ENCODE data around the gene MYO1E.
"Not testable (repeated sequence)": the region's sequence is repeated elsewhere in the genome, so short reads cannot be mapped to it uniquely, and the experiment has no call there.

The MYO1E gene

DNA sequence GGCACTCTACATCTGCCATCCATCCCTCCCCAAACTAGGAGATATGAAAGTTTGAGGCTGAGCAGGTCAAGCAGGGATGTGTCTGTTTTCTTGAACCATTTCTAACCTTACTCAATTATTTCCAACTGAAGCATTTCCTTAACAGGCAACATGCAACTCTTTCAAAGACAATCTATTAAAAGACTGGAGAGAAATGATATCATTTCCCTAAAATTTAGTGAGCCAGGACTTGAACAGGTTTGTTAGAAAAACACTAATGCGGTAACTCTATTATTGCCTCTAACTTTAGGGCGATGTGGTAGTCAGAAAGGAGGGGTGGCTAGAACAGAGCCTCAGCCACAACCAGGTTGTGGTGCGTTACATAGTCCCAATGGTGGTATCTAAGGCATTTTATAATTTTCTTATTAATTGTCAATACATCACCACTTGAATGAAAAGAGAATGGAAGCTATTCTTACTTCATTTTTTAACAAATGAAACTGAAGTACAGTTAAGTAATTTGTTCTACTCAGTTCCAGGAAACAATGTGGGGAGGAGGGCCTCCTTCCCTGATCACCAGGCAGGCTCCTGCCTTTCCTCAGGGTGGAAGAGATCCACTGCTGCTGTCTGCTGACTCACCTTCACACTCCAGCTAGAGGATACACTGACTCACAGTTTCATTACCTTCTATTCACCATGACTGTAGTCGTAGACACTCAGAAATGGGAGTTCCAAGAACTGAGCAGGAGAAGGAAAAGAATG is 22.8 kb downstream of the MYO1E start:
- peak in 1 of 5 donors; percentile 52 for DNase-seq

- DNase-seq: no peak
These were observed 24.8 kb downstream of the MYO1E start for GRCh38 chr15:59347915-59348314.

DNA sequence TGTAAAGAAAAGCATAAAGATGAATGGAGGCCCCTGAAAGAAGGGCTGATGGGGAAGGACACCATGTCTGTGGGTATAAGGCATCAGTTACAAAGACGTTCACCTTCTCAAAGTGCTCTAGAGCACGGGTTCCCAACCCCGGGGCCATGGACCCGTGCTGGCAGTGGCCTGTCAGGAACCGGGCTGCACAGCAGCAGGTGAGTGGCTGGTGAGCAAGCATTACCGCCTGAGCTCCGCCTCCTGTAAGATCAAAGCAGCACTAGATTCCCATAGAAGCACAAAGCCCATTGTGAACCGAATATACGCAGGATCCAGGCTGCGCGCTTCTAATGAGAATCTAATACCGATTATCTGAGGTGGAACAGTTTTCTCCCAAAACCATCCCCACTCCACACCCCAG is 25.7 kb downstream of the MYO1E start:
- no peak for DNase-seq

- no peak for DNase-seq
These were observed 27.3 kb downstream of the MYO1E start for GRCh38 chr15:59345326-59345725.

DNA sequence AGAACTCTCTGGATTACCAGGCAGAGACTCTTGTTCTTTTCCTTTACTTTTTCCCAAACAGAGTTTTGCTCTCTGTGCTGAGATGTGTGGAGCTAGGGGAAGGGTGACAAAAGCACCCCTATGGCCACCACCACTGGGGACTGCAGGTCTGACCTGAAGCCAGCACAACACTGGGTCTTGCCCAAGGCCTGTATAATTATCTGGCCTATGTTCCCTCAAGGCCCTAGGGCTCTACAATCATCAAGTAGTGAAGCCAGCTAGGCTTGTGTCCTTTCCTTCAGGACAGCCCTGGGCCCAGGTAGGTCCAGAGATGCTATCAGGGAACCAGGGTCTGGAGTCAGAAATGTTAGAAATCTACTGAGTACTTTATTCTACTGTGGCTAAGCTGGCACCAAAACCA is 28.4 kb downstream of the MYO1E start:
- no peak for DNase-seq

DNA sequence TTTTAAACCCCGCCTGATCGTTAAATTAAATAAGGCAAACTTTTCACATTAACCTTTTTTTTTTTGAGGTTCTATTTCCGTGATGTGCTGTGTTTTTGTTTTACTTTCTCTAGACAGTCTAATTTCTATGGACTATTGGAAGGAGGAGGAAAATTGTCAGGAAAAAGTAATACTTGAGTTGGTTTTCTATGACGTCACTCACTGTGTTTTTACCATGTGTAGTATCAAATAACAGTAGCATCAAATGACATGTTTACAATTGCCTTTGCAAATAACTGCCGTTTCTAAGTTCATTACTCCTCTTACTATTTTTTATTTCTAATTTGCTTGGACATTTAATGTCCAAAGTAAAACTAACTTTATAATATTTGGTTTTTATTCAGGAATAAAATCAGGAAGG is 32.3 kb downstream of the MYO1E start:
- DNase-seq: no peak

- DNase-seq: no peak
These were observed 33.4 kb downstream of the MYO1E start for GRCh38 chr15:59339252-59339672.

DNA sequence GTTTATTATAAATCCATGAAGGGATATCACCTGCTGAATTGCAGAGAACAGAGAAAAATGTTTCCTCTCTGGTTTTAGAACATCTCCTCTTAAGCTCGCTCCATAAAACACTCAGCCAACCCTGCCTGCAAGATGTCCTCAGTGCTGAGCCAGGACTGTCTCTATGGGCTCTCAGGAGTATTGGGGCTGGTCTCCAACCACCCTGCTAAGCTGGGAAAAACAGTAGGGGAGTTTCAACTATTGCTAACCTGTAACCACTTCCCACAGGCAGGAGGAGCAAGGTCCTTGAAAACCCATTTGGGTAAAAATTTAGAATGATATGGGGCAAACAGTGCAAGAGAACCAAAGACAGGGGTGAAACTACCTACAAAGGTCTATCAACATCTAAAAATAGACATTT is 34.3 kb downstream of the MYO1E start:
- DNase-seq: no peak

- not testable (repeated sequence) for DNase-seq
These were observed 35.9 kb downstream of the MYO1E start for GRCh38 chr15:59336725-59337124.

DNA sequence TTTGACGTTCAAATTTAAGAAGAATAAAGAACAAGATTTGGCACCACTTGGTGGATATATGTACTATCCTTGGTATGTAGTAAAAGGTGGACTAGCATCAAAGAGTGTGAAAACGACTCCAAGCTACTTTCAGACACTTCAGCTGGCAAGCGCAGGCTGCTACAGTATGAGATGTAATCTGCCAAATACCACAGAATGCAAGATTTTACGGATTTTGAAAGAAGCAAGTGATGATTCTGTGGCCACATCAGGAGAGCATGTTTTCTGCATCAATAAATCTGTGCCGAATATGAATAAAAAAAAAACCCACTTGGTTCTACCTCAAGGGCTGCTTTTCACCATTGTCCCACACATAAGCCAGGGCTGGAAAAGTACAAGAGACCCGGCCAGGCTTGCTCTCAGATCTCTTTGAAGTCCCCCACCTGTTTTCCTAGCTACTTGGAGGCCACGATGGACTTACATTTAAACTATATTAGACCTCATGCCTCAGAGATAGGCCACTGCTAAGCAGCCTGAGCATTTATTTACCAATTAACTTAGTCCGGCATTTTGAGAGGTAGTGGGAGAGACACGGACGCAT is 37.4 kb downstream of the MYO1E start:
- DNase-seq: no peak

DNA sequence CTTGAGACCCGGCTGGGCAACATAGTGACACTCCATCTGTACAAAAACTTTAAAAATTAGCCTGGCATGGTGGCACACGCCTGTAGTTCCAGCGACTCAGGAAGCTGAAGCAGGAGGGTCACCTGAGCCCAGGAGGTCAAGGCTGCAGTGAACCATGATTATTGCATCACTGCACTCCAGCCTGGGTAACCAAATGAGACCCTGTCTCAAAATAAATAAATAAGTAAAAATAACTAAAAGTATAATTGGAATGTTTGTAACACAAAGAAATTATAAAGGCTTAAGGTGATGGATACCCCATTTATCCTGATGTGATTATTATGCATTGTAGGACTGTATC is 38.6 kb downstream of the MYO1E start:
- DNase-seq: no peak

DNA sequence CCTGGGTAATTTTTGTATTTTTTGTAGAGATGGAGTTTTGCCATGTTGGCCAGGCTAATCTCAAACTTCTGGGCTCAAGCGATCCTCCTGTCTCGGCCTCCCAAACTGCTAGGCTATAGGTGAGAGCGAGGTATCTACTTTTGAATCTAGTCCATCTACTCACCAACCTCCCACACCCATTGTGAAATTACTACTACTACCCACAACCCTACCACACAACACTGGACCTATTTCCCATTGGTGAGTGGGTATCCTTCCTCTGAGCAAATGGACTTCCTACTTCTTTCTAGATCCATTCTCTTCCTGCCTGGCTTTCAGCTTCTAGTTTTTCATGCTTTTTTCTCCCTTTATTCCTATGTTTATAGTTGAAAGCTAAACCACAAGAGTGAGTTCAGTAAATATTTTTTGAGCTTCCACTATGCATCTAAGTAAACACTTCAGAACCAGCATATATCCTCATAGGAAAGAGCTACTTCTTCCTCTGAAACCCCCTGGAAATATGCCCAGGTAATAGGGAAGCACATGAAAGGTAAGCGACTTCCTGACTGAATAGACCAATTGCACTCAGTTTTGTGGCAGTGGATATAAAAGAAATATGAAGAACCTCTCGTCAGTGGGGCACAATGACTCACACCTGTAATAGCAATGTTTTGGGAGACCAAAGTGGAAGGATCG is 39.1 kb downstream of the MYO1E start:
- DNase-seq: no peak

DNA sequence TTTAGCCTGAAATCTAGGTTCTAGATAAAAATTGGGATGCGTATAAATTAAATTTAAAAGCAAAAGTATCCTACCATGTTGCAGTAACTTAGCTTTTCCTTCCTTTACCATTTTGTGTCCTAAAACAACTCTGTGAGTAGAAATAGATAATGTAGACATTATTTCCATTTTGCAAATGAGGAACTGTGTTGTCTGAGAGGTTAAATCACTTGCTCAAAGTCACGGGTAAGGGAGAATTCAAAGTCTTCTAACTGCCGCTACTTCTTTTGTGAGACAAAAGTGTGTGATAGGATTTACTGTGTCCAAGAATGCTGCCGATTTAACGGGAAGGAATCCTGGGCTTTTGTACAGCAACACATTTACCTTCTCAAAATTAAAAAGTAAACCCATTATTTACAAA is 40.7 kb downstream of the MYO1E start:
- no peak for DNase-seq

GRCh38 chr15:59330649-59331048 is 42.0 kb downstream of the MYO1E start:
- DNase-seq: no peak

DNA sequence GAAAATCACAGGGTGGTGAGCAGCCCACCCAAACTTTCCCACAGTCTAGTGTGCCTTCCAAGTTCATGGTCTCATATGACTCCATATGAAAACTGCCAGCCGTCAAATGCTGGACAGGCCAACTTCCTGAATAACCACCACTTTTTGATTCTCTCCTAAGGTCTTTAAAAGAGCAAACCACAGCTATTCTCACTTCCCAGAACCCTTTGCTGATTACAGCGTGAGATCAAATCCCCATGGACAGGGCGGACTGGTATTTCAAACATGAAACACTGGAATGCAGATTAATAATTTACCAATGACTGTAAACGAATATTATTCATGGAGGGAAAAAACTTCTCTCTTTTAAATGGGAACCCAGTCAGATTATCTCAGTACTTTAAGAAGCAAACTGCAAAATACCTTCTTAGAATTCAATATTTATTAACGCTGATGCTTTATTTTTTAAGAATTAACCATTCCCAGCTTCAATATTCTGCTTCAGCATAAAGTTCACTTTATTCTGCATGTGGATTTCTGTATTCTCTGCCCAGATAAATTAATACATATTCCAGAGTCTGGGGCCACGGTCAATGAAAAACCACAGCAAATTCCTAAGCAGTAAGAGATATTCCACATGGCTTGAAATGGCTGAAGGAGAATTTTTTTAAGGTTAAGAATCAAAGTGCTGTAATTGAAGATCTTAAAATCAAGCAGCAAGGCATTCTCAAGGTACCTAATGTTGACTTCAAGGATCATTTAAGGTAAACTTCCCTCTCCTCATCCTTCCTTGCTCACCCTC is 42.9 kb downstream of the MYO1E start:
- no peak for DNase-seq

DNA sequence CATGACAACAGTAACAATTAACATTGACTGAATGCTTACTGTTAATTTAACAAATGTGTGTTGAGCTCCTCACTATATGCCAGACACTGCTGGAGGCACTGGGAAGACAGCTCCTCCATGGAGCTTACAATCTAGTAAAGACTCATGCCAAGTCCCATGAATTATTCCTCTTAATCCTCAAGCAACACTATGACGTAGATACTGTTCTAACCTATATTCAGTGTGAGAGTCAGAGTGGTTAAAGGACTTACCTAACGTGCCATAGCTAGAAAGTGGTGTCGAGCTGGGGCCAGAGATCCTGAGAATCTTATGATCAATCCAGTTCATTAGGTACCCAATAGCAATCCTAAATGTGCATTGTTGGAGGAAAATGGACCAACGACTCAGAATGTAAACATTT is 43.6 kb downstream of the MYO1E start:
- no peak for DNase-seq

- DNase-seq: no peak
These were observed 44.7 kb downstream of the MYO1E start for GRCh38 chr15:59327942-59328341.

DNA sequence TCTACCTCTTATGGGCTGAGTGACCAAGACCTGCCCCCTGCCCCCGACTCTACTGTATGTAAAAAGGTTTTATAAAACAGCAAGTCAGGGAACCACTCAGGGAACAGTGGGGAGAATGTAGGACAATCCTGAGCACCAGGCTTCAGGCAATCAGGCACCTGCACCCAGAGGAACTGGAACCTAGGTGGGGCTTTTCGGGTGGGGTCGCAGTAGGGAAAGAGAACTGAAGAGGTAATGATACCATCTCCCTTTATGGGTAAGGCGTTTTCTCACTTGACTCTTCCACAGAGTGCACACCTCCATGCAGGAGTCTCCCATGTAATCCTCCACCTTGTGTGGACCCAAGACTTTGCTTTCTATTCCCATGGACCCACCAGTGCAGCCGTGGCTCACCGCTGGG is 45.8 kb downstream of the MYO1E start:
- DNase-seq: no peak

GRCh38 chr15:59322056-59322759 is 50.5 kb downstream of the MYO1E start:
- peak in 1 of 5 donors; percentile 19 for DNase-seq

- DNase-seq: no peak
These were observed 51.5 kb downstream of the MYO1E start for GRCh38 chr15:59321000-59321689.

DNA sequence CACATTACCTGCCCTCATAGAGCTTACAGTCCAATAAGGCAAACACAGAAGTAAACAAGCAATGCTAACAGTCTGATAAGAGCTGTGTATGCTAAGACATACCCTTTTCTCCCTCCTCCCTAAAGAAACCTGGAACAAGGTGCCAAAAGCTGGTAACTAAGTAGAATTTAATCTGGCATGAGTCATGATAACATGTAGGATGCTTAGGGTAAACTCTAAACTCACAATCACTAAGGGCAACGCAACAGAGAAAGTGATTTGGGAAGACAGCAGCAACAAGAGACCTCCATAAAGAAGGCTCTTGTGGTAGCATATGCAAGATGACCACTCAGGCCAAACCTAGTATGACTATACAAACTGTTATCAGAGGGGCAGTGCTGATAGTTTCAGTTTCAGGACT is 55.5 kb downstream of the MYO1E start:
- no peak for DNase-seq

DNA sequence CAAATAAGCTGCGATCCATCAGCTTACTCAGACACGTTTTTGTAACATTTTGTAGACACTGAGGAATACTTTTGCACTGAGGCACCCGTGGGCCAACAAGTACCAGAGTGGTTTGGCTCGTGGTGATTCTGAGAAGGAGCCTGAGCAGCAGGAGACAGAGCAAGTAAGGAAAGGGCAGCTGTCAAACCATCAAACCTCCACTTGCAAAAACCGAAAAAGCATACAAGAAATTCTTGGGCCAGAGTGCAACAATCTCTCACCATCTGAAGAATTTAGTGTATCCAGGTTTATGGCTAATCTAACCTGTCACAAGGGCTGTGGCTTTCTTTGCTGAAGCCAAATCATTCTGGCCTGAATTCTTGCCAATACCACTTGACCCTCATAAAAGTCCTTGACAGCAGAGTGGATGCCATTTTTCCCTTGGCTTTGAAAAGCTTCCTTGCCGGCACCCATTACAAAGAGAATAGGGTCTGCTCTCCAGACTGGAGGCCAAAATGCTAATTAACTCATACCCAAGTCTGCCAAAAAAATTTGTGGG is 56.7 kb downstream of the MYO1E start:
- DNase-seq: no peak

Data from T-helper 1 cell (primary cell).